HG03460 (cell line): Measurements from ENCODE around the gene MED26.
"Not testable (repeated sequence)": the region's sequence is repeated elsewhere in the genome, so short reads cannot be mapped to it uniquely, and the experiment has no call there.

Experiments used
- ATAC-seq: cut with Tn5 transposase; IDR thresholded peaks from one replicate; pipeline ENCODE4 v1.9.1; 2021; ENCODE audit not compliant: unreplicated experiment

MED26 gene

DNA sequence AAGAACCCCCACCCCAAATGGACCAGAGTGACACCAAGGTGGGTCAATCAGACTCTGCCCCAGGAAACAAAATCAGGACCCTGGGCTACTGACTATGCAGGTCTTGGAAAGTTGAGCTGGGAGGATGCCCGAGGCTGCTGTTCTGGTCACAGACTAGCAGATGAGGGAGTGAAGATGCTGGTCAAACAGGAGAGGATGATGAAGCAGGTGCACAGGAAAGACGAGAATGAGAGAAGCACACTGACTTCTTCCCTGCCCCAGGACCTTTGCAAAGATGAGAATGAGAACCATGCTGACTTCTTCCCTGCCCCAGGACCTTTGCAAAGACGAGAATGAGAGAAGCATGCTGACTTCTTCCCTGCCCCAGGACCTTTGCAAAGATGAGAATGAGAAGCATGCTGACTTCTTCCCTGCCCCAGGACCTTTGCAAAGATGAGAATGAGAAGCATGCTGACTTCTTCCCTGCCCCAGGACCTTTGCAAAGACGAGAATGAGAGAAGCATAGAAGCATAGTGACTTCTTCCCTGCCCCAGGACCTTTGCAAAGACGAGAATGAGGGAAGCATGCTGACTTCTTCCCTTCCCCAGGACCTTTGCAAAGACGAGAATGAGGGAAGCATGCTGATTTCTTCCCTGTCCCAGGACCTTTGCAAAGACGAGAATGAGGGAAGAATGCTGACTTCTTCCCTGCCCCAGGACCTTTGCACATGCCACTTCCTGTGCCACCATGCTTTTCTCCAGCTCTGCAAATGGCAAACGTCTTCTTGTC is 23.6 kb upstream of the MED26 start:
- not testable (repeated sequence) for ATAC-seq

- no peak for ATAC-seq
These were observed 22.8 kb upstream of the MED26 start for GRCh38 chr19:16650821-16651220.

DNA sequence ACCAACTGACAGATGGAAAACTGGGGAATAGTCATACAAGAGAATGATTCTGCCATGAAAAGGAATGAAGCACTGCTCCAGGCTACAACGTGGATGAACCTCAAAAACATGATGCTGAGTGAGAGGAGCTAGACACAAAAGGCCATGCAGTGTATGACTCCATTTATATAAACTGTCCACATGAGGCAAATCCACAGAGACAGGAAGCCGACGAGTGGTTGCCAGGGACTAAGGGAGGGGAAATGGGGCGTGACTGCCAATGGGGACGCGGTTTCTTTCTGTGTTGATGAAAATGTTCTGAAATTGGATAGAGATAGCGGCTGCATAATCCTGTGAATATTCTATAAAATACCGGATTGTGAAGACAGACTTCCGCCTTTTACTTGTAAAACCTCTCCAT is 21.7 kb upstream of the MED26 start:
- ATAC-seq, result no peak

DNA sequence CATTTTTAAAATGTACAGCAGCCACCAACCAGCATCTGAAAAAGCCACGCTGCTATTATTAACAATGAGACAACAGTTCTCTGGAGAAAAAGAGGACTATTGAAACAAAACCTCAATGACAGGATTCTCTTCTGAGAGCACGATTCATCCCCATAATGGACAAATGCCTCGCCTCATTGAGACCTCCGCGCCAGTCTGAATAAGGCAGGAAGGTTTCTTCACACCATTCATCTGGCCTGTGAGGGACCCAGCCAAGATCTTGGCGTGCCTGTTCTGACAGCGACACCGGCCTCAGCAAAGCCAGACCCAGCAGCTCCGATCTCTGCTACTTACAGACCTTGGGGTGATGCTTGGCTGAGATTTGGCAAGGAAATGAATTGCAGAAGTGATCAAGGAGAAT is 17.1 kb upstream of the MED26 start:
- no peak for ATAC-seq

- ATAC-seq, result no peak
These were observed 13.7 kb upstream of the MED26 start for GRCh38 chr19:16641695-16642094.

- no peak for ATAC-seq
These were observed 12.9 kb upstream of the MED26 start for GRCh38 chr19:16640951-16641350.

- no peak for ATAC-seq
These were observed 10.7 kb upstream of the MED26 start for GRCh38 chr19:16638666-16639065.

DNA sequence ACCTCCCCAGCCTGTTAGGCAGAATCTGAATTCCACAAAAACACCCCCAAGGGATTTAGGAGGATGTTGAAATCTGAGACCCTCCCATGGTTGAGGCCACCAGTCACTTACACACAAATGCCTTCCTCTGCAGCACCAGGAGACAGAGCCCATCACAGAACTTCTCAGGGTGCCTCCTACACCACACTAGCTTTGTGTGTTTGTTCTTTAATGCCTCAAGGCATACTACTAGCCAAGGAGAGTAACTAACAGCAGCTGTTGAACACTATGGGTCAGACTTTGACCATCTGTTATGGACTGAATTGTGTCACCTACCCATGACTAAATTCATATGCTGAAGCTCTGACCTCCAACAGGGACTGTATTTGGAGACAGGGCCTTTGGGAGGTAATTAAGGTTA is 9.5 kb upstream of the MED26 start:
- no peak for ATAC-seq

DNA sequence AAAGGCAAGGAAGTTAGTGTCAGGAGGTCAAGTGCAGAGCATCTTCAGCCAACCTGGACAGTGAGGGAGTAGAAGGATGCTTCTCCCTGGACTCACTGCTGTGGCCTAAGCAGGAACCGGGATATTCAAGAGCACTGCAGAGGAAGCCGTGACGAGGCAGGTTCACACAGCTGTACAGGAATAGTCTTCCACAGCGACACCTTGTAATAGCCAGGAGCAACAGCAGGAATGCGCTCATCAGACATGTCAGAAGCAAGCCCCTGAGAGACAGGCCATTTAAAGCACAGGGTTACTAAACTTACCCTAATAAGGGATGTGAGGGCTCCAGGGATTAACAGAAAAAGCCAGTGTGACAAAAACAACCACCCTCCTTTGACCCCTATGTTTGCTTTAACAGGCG is 3.5 kb upstream of the MED26 start:
- ATAC-seq, result no peak

DNA sequence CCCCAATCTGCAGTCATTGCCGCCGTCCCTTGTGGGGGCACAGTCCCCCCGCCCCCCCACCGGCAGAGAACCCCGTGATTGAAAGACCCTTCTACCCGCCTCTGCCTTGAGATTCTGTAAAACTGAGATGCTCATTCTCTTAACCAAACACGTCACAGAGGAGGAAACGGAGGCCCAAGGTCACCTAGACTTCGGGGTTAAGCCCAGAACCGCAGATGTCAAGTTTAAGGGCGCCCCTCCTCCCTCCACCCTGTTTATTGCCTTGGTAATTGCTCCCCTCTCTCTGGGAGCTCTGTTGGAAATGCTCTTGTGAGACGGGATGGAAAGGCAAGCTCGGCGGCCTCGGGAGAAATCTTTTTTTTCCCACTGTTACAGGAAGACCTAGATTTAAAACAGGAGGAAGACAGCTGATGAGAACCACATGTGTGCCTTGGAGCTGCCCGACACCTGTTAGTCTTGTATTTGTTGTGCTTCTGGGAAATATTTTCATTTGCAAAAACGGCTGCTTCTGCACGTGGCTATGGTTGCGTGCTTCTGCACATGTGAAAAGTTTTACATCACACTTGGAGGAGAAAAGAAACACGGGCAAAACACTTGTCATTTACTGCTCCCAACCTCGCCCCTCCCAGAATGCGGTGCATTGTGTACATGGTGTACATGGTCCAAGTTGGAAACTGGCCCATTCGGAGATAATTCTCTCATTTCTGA is 1.1 kb upstream of the MED26 start:
- ATAC-seq, result no peak

DNA sequence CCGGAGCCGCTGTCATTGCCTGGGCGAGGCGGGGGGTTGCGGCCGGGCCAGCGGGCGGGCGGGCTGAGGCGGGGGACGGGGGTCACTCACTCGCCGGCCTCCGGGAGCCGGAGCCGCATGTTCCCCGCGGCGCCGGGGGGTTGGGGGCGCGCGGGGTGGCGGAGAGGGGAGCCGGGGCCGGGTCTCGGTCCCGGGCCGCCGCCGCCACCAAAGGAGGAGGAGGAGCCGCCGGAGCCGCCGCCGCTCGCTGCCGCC is 149 bp downstream of the MED26 start:
- no peak for ATAC-seq

DNA sequence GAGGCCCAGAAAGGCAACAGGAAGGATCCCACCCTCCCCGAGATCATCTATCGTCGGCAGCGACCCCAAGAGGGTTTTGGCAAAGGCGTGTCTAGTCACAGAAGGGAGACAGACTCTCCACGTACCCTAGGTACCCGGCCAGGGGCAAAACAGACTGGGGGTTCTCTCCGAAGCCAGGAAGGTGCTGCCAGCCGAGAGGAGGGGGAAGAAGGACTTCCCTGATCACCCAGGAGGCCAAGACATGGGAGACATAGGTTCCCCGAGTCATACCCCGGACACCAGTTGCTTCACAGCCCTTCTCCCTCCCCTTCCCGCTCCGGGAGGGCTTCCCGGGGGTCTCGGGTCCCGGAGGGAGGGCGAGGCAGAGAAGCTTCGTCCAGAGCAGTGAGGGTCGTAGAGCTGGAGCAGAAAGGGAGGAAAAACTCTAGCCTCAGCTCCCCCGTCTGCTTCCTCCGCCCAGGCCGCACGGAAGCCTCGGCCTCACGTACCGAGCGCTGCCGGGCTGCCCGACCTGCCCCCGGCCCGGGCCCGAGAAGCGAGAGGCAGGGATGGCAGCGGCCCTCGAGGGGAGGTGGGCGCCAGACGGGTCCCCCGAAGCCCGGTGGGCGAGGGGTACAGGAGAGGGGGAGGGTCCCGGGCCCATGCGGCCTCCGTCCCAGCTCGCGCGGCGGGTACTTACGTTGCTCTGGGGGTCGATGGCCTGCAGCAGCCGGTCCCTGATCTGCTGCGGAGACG is 644 bp downstream of the MED26 start:
- peak; percentile 1 for ATAC-seq

GRCh38 chr19:16626796-16627192 is 1.2 kb downstream of the MED26 start:
- no peak for ATAC-seq

DNA sequence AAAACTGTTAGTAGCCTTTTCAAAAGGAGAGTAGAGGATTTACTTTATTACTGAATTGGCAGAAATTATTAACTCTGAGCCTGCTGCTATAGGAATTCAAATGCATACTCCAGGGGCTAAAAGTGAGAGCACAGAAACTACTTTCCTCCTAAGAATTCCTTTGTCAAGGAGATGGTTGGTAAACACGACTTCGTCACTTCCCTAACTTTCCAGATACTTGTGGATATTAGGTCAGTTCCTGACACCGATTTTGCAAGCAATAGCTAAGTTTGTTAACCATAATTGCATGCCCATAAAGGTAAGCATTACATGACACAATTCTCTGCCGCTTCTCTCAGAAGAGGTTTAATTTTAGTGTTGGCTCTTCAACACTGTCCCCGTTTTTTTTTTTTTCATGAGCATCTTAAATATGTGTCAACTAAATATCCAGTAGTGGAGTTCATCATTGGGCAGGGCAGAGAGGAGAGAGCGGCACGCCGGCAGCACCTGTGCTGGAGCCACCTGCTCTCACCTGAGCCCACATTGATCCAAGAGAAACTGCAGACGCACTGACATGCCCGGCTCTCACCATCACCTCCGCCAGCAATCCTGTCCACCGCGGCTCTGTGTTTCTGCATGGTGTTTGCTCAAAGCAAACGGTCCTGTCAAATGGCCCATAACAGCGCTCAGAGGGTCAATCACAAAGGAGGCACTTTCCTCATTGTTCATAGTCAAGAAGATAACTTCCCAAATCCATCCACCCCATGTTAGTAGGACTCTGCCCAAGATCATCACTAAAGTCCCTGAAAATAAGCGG is 2.6 kb downstream of the MED26 start:
- ATAC-seq, result no peak

- no peak for ATAC-seq
These were observed 3.8 kb downstream of the MED26 start for GRCh38 chr19:16624236-16624635.

DNA sequence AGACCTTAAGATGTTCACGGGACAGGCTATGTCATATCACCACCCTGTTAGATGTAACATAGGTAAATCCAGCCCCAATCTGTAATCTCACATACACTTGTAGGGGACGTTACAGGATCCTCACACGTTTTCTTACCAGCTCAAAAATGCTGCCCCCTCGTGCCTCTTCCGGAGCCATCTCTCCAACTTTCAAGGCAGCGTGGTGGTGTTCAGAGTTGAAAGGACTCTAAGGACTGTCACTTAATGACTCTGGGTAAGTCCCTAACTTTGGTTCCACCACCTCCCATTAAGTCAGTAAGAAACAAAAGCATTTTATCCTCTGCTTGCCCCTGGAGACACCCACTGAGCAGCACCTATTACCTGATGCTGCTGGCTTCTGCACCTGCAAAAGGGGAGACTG is 4.4 kb downstream of the MED26 start:
- no peak for ATAC-seq

- ATAC-seq, result no peak
These were observed 4.9 kb downstream of the MED26 start for GRCh38 chr19:16623066-16623465.

- ATAC-seq, result no peak
These were observed 6.7 kb downstream of the MED26 start for GRCh38 chr19:16621165-16621800.

GRCh38 chr19:16620584-16620983 is 7.4 kb downstream of the MED26 start:
- ATAC-seq, result no peak

- ATAC-seq, result no peak
These were observed 8.0 kb downstream of the MED26 start for GRCh38 chr19:16620018-16620417.

DNA sequence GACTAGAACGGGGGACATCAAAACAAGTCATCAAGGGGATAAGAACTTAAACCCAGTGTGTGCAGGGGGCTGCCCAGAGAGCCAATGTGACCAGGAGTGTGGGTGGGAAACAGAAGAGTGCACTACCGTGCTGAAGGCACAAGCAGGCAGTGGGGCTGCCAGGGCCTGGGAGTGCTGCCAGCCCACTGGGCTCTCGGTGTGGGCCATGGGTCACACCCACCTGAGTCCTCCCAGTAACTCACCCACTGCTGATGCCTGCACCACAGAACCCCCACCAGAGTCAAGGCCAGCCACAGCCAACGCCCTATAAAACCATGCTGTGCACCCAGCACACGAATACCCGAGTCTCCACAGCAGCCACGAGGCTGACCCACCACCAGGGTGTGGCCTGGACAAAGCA is 8.5 kb downstream of the MED26 start:
- no peak for ATAC-seq
